ENCODE measurements around the gene FBN3. TPM values are rescaled to one million over a fixed set of nuclear protein-coding genes. Genes with fewer than 3 reads are reported as not detected.

FBN3 gene
- total RNA-seq, 4 donors from 2014 or later = 0.13 to 8.7 (median 2.5) TPM

GRCh38 chr19:8081569-8082550 lies 67.5 kb downstream of the FBN3 start:
- H3K4me1 ChIP-seq = no peaks in the 10 kb centered on the region
- H3K9me3 ChIP-seq = no peaks in the 10 kb centered on the region
- H3K36me3 ChIP-seq = no peaks in the 10 kb centered on the region
- H3K27me3 ChIP-seq = no peaks in the 10 kb centered on the region
- no peak for DNase-seq
- intact Hi-C loops (cut with DNase I) = no loop called here
- no peak overlapping the region for H3K4me3 ChIP-seq (replicated peaks in 1 of 3)
- 89 to 92% methylated on average over 11 of the region's 11 CpGs for WGBS, 2 donors
- TF ChIP-seq CTCF (IDR thresholded peaks at IDR 0.05) = no peak
- no peak for TF ChIP-seq POLR2A (IDR thresholded peaks at IDR 0.05)
- no peak overlapping the region for H3K27ac ChIP-seq

GRCh38 chr19:8080832-8081231 lies 68.6 kb downstream of the FBN3 start:
- H3K27me3 ChIP-seq = no peaks in the 10 kb centered on the region
- no peak for TF ChIP-seq POLR2A (IDR thresholded peaks at IDR 0.05)
- no peak for TF ChIP-seq CTCF (IDR thresholded peaks at IDR 0.05)
- H3K36me3 ChIP-seq = no peaks in the 10 kb centered on the region
- no peak overlapping the region for H3K27ac ChIP-seq
- 86 to 93% methylated on average over 10 to 12 of the region's 12 CpGs for WGBS, 2 donors
- no peak overlapping the region for H3K4me3 ChIP-seq (replicated peaks in 1 of 3)
- H3K4me1 ChIP-seq = no peaks in the 10 kb centered on the region
- no peaks in the 10 kb centered on the region for H3K9me3 ChIP-seq
- DNase-seq = no peak
- intact Hi-C loops (cut with DNase I) = no loop called here

- H3K4me3 ChIP-seq (replicated peaks in 1 of 3) = no peak overlapping the region
- no peaks in the 10 kb centered on the region for H3K9me3 ChIP-seq
- no peaks in the 10 kb centered on the region for H3K36me3 ChIP-seq
- TF ChIP-seq POLR2A (IDR thresholded peaks at IDR 0.05) = no peak
- no peak for TF ChIP-seq CTCF (IDR thresholded peaks at IDR 0.05)
- no peak for DNase-seq
- intact Hi-C loops (cut with DNase I) = no loop called here
- H3K27me3 ChIP-seq = no peaks in the 10 kb centered on the region
- WGBS, 2 donors = 90 to 94% methylated on average over 5 to 6 of the region's 6 CpGs
- no peaks in the 10 kb centered on the region for H3K4me1 ChIP-seq
- no peak overlapping the region for H3K27ac ChIP-seq
Observed at GRCh38 chr19:8079988-8080387, 69.4 kb downstream of the FBN3 start.

DNA sequence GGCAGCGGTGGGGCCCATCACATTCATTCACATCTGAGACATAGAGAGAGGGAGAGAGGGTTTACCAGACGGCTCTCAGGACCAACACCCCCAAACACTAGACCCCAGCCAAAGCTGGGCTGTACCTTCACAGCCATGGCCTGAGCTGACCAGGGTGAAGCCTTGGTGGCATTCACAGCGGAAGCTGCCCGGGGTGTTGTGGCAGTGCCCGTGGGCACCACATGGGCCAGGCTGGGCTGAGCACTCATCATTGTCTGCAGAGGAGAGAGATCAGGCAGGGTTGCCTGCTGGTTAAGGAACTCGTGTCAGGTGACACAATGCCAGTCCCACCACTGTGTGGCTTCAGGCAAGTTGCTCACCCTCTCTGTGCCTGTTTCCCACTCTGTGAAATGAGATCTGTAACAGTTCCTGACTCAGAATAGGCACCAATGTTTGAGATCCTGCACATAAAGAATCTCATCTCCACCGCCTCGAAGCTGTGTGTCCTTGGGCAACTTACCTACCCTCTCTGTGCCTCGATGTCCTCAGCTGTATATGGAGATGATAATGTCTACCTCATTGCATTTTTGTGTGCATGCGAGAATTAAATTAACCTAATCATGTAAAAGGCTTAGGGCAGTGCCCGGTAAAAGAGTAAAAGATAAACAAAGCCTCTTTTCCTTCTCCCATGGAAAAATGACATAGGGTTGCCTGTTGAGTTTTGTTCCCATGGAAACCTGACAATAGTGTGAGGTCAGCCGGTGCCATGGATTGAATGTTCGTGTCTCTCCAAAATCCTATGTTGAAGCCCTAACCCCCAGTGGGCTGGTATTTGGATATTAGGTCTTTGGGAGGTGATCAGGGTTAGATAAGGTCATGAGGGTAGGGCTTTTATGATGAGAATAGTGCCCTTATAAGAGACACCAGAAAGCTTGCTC lies 74.0 kb downstream of the FBN3 start:
- 82 to 86% methylated on average over 11 to 12 of the region's 13 CpGs for WGBS, 2 donors
- Histone ChIP-seq H3K4me3 (replicated peaks in 1 of 3) (no peak overlapping the region), H3K4me1 (no peaks in the 10 kb centered on the region), H3K27me3 (no peaks in the 10 kb centered on the region), H3K27ac (no peak overlapping the region), H3K36me3 (no peaks in the 10 kb centered on the region), H3K9me3 (no peaks in the 10 kb centered on the region)
- intact Hi-C loops (cut with DNase I) = no loop called here
- no peak for TF ChIP-seq POLR2A (IDR thresholded peaks at IDR 0.05)
- no peak for TF ChIP-seq CTCF (IDR thresholded peaks at IDR 0.05)
- DNase-seq = no peak
